ENCODE measurements around the gene ARHGEF16.

ARHGEF16 gene

DNA sequence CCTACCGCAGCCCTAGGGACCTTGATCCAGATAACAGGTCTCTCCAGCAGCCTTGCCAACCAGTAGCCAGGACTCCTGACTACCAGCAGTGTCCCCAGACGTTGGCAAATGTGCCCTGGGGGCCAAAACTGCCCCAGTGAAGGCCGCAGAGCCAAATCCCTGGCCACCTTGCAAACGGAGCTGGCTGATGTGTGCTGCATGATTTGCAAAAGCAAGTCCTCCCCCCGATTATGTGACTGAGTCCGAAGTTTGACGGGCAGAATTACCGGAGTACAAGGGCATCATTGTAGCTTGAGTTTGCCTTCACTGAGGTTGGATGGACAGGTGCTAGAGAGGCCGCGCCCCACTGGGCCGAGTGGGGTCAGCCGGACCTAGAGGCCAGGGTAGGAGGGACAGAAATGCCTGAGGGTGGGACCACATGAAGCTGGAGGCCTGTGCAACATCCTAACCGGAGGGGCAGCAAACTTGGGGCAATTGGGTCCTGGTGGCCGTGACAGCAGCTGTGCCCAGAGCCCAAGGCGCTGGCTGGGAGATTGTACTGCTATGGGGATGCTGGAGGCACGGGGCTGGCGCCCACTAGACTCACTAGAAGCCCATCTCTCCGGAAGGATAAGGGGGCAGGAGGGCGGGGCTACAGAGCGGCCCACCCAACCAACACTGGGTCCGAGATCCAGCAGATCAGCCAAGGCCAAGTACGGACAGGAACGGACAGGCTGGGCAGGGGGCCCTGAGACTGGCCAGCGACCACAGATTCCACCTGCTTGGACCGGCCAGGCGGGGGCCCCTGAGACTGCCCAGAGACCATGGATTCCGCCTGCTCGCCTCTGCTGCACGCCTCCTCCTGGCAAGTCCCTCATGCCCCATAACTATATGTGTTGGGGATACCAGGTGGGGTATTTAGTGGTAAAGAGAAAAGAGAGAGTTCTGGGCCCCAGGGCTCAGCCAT, 2.8 kb downstream of the ARHGEF16 start:
- no peak for DNase-seq (ENCODE audit: low spot score)

DNA sequence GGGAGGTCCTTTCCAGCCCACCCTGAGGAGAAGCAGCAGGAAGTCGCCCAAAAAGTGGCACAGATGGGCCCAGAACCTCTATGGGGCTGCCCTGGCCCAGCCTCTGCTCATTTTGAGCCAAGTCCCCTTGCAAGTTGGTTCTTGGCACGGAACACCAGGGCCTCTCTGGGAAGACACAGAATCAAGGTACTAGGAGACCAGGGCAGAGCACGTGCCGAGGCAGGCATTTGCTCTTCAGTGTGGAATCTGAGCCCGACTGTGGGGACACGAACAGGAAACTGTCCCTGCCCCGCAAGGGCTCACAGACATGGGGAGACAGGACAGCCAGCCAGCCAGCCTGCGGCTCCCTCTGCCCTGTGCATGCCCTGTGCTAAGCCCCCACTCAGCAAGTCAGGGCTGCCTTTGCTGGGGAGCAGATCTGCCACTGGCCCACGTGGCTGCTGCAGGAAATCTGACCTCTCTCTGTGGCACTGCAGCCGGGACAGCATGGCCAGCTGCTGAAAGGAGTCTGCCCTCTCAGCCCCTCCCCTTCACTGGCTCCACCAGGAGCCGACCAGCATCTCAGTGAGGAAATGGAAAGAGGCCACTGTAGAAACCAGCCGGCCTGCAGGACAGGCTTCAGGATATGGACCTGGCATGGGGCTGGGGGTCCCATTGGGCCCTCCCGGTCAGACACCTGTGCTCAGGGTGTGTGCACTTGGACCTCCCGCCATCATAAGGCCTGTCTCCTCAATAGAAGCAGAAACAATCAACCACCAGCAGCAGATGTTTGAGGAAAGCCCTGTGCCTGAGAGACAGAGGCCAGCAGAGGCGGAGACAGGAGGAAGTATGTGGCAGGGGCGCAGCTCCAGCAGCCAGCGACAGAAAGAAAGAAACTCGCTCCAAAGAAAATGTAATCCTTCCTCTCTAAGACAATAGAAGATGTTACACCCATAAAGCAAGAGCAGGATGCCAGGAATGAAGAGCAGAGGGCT, 3.7 kb downstream of the ARHGEF16 start:
- no peak for DNase-seq (ENCODE audit: low spot score)

DNA sequence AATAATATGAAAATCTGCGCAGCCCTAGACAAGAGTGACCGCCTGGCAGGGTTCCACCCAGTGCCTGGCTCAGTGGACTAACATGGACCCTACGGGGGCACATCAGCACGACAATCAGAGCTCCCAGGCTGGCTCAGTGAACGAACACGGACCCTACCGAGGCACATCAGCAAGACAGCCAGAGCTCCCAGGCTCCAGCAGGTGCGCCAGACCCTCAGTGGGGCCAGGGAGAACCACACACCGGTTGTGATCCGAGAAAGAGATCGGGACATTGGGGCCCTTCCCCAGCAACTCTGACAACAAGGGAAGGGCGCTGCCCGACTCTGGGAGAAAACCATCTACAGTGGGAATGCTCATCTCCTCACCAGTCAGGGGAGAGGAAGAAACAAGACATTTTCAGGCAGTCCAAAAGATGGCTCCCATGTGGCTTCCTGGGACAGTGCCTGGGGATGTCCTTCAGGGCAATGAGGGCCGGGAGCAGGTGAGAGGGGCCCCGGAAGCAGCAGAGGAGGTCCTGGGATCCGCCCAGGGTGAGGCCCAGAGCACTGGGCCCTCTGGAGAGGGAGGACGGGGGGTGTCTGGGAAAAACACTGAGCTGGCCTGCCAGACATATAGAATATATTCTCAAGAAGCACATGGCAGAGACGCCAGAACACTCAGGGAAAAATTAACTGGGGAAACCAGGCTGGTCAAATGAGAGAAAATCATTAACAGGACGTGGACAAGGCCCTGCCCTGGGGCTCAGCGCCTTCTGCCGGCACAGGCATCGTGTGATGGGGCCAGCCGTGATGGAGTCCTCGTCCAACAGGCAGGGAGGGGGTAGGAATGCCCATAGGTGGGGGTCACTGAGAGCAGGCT, 4.8 kb downstream of the ARHGEF16 start:
- DNase-seq (ENCODE audit: low spot score): no peak

DNA sequence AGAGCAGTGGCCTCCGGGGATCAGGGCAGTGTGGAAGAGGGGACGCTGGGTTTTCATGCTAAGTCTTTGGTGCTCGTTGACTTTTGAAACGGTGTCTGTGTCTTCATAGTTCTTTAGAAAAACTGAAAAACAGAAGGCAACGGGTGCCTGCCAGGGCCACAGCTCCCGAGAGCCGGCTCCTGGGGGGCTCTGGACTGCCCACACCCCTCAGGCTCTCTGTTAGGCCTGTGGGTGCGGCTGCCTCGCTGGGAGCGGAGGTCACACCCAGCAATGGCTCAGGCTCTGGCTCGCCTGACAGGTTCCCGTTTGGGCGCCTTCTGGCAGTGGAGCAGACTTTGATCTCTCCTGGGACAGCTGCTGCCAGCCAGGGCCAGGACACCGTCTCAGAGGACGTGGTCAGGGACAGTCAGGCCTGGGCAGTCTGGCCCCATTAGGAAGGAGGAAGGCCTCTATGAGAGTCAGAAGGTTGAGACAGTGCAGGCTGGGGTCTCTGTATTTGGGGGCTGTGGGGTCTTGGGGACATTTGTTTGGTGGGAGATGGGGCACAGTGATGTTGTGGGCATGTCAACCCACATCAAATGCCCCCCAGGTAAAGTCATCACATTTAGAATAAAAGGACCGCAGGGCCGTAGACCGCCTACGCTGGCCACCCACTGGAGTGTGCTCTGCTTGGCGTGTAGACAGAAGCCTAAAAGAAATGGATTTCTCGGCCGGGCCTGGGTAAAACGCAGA, 5.6 kb downstream of the ARHGEF16 start:
- peak; percentile 60 for DNase-seq (ENCODE audit: low spot score)

DNA sequence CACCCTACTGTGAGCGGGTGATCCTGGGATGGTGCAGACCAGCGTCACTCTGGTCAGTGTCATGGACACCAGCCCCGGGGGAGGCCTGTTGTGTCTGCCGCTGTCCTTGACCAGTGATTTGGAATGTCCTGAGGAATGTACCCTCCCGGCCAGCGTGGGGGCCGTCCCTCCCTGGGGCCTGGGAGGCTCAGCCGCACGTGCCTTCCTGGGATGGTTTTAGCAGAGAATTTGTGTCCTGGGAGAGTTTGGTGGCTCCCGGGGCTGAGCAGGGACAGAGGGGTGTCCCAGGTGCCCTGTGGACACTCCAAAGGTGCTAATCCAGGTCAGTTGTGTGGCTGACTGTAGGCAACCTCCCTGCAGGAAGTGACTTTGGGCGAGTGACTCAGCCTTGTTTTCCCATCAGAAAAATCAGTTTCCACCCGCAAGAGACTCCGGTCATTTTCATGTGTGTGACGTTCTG, 6.2 kb downstream of the ARHGEF16 start:
- no peak for DNase-seq (ENCODE audit: low spot score)

DNA sequence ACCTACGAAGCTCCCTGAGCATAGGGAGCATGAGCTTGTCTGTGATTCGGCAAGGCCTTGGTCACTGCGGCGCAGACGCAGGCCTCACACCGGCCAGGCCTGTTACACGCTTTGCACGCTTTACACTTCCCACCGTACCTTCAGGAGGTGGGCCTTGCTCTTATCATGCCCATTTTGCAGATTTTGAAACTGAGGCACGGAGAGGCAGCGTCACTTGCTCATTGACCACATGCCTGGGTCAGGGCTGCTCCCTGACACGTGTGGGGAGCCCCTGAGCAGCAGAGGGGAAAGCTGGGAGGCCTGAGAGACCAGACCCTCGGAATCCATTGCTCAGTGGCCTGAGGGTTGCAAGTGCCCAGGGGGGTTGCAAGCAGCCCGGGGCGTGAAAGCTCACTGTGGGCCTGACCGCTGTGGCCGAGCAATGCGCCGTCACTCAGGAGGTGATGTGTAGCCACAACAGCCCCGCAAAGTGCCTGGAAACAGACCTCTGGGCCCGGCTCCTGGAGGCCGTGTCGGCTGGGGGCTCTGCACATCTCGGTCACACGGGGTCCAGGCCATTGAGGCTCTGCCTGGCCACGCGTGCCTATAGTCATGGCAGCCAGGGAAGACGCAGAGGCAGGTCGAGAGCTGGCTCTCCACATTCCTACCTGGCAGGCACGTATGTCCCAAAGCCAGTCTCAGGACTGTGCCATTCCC, 6.9 kb downstream of the ARHGEF16 start:
- DNase-seq (ENCODE audit: low spot score): no peak

DNA sequence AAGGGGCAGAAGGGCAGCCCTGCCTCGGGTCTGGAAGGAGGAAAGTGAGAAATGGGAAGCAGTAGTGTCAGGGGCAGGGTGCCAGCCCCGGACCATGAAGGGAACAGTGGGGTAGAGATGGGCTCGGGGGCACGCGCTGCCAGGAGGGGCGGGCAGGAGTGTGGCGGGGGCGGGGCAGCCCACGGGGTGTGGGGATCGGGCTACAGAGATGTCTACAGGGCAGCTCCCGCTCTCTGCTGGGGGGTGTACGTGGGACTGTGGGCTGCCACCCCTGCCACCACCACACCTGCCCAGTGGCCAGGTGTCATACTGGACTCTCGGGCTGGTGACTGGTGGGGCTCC, 7.4 kb downstream of the ARHGEF16 start:
- no peak for DNase-seq (ENCODE audit: low spot score)

DNA sequence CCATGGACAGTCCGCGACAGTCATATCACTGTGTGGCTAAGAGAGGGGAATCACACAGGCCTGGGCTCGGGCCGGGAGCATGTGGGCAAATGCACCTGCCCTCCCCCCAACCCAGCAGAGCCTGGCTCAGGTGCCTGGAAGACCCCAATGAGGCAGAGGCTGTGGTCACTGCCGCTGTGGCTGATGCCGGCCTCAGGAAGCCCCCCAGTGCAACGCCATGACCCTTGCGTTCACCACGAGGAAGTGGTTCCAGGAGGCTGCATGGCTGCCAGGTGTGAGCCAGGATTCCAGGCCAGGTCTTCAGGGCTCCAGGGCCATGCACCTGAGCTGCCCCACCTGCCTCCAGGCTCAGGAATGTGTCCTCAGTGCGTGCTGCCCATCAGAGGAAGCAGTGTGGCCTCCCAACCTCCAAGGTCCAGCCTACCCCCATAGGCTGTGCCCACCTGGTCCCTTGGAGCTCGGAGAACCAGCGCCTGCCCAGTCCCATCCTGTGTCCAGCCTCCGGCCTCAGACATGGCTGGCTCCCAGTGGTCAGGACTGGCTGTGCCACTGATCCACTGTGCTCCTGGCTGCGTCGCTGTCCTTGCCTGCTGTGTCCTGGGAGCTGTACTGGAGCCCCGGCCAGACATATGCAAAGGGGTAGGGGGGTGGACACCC, 8.0 kb downstream of the ARHGEF16 start:
- DNase-seq (ENCODE audit: low spot score): no peak

DNA sequence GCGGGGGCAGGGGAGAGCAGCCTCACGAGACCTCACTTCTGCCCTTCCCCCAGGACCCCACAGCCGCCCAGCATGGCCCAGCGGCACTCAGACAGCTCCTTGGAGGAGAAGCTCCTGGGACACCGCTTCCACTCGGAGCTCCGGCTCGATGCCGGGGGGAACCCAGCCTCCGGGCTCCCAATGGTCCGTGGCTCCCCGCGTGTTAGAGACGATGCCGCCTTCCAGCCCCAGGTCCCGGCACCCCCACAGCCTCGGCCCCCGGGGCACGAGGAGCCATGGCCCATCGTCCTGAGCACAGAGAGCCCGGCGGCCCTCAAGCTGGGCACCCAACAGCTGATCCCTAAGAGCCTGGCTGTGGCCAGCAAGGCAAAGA, 8.5 kb downstream of the ARHGEF16 start:
- no peak for DNase-seq (ENCODE audit: low spot score)

DNA sequence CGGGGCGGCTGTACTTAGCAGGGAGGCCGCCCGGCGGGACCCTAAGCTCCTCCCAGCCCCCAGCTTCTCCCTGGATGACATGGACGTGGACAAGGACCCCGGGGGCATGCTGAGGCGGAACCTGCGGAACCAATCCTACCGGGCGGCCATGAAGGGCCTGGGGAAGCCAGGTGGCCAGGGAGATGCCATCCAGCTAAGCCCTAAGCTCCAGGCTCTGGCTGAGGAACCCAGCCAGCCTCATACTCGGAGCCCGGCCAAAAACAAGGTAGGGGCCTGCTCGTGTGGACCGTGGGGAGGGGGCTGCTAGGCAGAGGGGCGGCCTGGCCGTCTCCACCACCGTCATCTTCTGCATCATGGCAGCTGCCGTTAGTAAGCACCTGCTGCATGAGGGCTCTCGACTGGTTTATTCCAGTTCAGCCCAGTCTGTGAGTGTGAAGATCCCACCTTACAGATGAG, 9.0 kb downstream of the ARHGEF16 start:
- DNase-seq (ENCODE audit: low spot score): no peak

DNA sequence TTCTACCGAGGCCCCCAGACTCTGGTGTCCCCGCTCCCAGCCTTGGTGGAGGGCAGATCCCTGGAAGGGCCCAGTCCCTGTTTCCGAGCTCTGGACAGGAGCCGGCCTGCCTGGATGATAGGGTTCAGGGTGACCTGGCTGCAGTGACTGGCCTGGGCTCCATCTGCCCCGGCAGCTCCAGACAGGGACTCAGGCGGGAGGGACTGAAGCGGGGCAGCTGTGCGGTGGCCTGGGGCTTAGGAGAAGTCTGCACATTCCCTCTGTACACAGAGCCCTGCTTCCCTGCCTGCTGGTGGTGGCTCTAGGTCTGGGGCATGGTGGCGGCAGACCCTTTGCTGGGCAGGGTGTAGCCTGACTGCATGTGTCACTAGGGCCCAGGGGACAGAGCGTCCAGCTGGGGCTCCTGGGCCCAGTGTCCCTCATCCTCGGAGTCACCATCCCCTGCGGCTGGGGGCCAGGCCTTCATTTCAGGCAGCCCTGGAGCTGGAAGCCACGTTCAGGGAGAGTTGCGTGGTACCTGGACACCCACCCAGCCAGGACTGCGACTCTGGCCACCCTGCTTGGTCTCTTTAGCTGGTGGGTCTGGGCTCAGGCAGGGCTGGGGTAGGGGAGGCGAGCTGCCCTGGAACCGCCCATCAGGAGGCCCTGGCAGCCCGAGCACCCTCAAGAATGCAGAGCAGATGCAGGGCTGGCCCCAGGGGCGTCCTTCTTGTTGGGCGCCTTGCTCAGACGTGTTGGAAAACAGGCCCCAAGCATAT, 9.6 kb downstream of the ARHGEF16 start:
- DNase-seq (ENCODE audit: low spot score): no peak

DNA sequence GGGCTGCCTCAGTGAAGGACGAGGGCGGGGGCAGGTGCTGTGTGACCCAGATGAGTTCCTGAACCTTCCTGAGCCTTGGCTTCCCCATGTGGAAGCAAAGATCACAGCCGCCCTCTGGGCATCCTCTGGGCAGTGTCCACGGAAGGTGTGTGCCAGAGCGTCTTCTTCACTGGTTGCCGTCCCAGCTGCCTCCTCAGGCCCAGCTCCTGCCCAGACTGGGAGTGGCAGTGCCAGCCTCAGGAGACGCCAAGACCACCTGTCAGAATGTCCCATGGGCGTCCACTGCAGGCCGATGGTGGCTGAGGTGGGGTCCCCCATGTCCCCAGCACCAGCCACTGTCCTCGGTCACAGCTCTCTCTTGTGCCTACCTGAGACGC, 10.2 kb downstream of the ARHGEF16 start:
- DNase-seq (ENCODE audit: low spot score): no peak

DNA sequence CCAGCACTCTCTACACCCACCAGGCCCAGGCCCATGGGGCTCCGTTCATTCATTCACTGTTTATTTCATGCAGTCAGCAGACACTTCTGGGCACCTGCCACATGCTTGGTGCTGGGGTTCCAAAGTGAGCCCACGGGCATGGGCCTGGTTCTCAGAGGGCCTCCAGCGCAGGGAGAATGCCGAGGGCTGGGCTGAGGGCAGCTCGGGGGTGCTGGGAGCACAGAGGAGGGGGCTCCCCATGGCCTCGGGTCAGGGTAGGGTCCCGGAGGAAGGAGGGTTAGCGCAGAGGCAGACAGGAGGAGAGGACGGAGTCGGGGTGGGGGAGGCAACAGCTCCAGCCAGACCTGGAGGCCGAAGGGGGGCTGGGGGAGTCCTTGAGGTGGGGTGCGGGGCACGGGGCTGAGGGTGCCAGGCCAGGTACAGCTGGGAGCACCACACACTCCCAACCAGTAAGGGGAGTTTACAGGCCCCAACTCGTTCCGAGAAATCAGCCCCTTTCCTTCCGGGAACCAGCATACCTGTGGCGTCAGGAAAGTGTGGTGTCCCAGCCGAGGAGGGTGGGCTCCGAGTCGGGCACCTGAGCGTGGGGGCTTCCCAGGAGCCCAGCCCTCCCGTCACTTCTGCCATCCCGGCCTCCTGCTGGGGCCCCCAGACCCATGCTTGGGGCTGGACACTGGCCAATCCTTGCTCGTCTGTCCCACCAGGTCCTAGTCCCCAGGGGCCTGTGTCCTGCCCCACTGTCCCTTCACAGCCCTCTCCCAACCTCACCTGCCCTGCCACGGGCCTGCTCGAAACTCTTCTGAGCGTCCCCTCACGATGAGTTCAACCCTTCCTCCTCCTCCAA, 10.8 kb downstream of the ARHGEF16 start:
- no peak for DNase-seq (ENCODE audit: low spot score)

DNA sequence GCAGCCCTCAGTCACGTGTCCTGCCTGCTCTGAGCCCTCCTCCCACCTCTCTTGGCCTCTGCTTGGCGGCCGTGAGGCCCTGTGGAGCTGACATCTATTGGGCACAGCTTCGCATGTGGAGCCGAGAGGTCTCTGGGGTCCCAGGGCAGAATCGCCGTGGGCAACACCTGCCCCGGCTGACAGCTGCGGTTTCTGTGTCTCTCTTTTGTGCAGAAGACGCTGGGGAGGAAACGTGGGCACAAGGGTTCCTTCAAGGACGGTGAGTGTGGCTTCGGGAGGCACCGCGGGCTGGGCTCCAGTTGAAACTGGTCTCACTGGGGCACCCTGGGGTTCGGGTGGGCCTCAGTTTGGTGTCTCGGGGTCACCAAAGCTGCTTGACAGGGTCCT, 11.5 kb downstream of the ARHGEF16 start:
- DNase-seq (ENCODE audit: low spot score): no peak

DNA sequence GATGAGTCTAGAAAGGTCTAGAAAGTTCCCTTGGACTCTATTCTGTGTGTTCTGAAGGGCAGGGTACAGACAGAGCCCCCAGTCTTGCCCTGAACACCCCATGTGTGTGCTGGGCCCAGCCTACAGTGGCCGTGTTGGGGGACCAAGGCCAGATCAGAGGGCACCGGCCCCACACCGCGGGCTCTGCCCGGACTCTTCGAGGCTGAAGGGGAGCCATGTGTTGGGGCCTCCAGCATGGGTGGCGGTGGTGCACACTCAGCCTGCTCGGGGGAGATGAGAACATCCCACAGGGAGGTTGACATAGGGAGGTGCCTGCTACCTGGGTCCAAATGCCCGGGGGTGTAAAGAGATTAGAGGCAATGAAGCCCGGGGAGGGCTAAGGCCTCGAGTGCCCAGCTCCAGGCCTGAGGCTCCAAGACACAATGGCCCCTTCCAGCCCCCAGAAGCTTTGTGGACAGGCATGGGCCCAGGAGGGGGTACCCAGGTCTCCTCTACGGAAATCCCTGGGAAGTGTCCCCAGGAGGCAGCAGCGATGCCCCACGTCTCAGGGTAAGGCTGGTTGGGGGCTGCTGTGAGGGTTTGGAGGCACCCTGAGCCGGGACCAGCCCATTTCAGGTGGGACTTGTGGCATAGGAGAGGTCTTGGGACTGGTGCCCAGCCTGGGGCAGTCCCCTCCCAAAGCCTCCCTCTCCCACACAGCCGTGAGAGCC, 12.1 kb downstream of the ARHGEF16 start:
- DNase-seq (ENCODE audit: low spot score): no peak

DNA sequence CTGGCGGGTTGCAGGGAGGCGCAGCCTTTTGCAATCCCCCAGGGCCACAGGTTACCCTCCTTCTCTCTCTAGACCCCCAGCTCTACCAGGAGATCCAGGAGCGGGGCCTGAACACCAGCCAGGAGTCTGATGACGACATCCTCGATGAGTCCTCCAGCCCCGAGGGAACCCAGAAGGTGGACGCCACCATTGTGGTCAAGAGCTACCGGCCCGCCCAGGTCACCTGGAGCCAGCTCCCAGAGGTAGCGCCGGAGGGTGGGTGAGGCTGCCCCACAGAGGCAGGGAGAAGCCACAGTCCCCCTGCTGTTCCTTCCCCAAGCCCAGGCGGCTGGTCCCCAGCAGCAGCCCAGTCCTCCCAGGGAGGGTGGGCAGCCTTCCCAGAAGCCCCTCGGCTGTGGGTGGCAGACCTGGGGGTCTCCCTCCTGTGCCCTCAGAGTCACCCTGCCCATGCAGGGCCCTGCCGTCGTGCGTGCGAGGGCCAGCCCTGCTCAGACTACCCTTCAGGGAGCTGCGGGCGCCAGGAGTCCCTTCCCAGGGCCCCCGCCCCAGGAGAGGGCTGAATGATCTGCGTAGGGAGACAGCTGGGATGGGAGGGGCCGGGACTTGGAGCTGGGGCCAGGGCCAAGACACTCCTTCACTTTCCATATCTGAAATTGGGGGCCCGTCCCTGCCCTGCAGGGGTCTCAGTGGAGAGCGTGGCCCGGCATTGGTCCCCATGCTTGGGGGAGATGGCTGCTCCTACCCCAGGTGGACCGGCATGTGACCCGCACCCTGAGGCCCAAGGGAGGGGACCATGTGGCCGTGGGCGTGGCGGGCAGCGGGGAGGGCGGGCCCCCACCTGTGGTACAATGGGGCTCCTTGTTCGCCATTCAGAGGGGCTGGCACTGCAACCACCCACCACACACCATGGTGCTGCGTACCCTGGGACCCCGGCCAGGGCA, 12.9 kb downstream of the ARHGEF16 start:
- no peak for DNase-seq (ENCODE audit: low spot score)
